ENCODE data around the gene NECAP2. TPM values are rescaled to one million over a fixed set of nuclear protein-coding genes. Genes with fewer than 3 reads are reported as not detected.

NECAP2 gene
- total RNA-seq, 1 experiment from 2014 or later = 29.8 TPM

GRCh38 chr1:16441282-16441665, 750 bp downstream of the NECAP2 start (continued):
- no peak for TF ChIP-seq ZNF281 (CRISPR knock-in tag; IDR thresholded peaks at IDR 0.05)
- TF ChIP-seq ZNF263 (CRISPR knock-in tag; IDR thresholded peaks at IDR 0.05; ENCODE audit: low read depth) = no peak
- TF ChIP-seq, protein P1, sequence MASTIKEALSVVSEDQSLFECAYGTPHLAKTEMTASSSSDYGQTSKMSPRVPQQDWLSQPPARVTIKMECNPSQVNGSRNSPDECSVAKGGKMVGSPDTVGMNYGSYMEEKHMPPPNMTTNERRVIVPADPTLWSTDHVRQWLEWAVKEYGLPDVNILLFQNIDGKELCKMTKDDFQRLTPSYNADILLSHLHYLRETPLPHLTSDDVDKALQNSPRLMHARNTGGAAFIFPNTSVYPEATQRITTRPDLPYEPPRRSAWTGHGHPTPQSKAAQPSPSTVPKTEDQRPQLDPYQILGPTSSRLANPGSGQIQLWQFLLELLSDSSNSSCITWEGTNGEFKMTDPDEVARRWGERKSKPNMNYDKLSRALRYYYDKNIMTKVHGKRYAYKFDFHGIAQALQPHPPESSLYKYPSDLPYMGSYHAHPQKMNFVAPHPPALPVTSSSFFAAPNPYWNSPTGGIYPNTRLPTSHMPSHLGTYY (CRISPR knock-in tag; IDR thresholded peaks at IDR 0.05) = no peak
- TF ChIP-seq, protein P2, sequence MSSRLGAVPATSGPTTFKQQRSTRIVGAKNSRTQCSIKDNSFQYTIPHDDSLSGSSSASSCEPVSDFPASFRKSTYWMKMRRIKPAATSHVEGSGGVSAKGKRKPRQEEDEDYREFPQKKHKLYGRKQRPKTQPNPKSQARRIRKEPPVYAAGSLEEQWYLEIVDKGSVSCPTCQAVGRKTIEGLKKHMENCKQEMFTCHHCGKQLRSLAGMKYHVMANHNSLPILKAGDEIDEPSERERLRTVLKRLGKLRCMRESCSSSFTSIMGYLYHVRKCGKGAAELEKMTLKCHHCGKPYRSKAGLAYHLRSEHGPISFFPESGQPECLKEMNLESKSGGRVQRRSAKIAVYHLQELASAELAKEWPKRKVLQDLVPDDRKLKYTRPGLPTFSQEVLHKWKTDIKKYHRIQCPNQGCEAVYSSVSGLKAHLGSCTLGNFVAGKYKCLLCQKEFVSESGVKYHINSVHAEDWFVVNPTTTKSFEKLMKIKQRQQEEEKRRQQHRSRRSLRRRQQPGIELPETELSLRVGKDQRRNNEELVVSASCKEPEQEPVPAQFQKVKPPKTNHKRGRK (CRISPR knock-in tag; IDR thresholded peaks at IDR 0.05; ENCODE audit: borderline replicate concordance) = no peak
- no peak for TF ChIP-seq MLX (CRISPR knock-in tag; IDR thresholded peaks at IDR 0.05)
- no peak for TF ChIP-seq ZNF416 (CRISPR knock-in tag; IDR thresholded peaks at IDR 0.05)

DNA sequence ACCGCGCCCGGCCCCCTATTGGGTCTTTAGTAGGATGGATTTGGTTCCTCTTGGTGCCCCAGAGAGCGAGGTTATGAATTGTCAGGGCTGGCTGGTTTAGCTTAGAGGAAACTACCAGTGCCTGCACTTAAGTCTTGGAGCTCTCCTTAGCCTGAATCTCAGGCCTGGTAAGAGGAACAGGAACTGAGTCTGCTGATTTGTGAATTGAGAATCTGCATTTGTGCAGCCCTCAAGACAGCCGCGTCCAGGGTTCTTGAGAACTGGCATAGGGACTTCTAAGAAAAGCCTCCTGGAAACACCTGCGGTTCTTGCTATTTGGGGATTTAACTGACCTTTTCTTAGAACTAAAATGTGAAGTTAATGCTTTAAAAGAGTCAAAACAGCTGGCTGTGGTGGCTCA, 1.7 kb downstream of the NECAP2 start:
- ChIA-PET POLR2A (no interaction called here), CTCF (no interaction called here)
- DNase-seq (ENCODE audit: low spot score) (no peak), ATAC-seq (no peak)
- Mint-ChIP-seq H3K36me3 (peaks cover 8% of the 10 kb centered on the region), H3K9me3 (no peaks in the 10 kb centered on the region), H3K4me1 (peaks cover 4% of the 10 kb centered on the region; the same call in 1 of the 2 replicates), H3K27ac (no peak overlapping the region), H3K4me3 (peak overlapping the region; percentile 88), H3K27me3 (ENCODE audit: low read depth) (peaks cover 9% of the 10 kb centered on the region; the same call in 1 of the 2 replicates)
- no peak for TF ChIP-seq EMX1 (CRISPR knock-in tag; IDR thresholded peaks at IDR 0.05)
- no peak for TF ChIP-seq NFE2L1 (CRISPR knock-in tag; IDR thresholded peaks at IDR 0.05)
- TF ChIP-seq JUN (CRISPR knock-in tag; IDR thresholded peaks at IDR 0.05) = no peak
- no peak for TF ChIP-seq ZNF425 (CRISPR knock-in tag; conservative IDR thresholded peaks at IDR 0.05)
- TF ChIP-seq ZNF121 (CRISPR knock-in tag; IDR thresholded peaks at IDR 0.05) = no peak
- no peak for TF ChIP-seq ZNF138 (CRISPR knock-in tag; conservative IDR thresholded peaks at IDR 0.05)
- TF ChIP-seq ZBTB21 (CRISPR knock-in tag; IDR thresholded peaks at IDR 0.05; ENCODE audit: borderline replicate concordance) = no peak

- no peak overlapping the region; the same call in 1 of the 2 replicates for H3K4me3 Mint-ChIP-seq
- peaks cover 4% of the 10 kb centered on the region; the same call in 1 of the 2 replicates for H3K4me1 Mint-ChIP-seq
- no peak overlapping the region for H3K27ac Mint-ChIP-seq
- no peaks in the 10 kb centered on the region for H3K9me3 Mint-ChIP-seq
- peaks cover 9% of the 10 kb centered on the region; the same call in 1 of the 2 replicates for H3K27me3 Mint-ChIP-seq (ENCODE audit: low read depth)
- ChIA-PET CTCF (no interaction called here), POLR2A (no interaction called here)
- H3K36me3 Mint-ChIP-seq = peaks cover 13% of the 10 kb centered on the region
- ATAC-seq (no peak), DNase-seq (ENCODE audit: low spot score) (no peak)
- no peak for TF ChIP-seq ZNF671 (CRISPR knock-in tag; IDR thresholded peaks at IDR 0.05)
- no peak for TF ChIP-seq ZNF219 (CRISPR knock-in tag; IDR thresholded peaks at IDR 0.05; ENCODE audit: borderline replicate concordance)
- no peak for TF ChIP-seq ZSCAN18 (CRISPR knock-in tag; IDR thresholded peaks at IDR 0.05)
- TF ChIP-seq ESRRA (CRISPR knock-in tag; IDR thresholded peaks at IDR 0.05; ENCODE audit: borderline replicate concordance) = no peak
- TF ChIP-seq, protein P3, sequence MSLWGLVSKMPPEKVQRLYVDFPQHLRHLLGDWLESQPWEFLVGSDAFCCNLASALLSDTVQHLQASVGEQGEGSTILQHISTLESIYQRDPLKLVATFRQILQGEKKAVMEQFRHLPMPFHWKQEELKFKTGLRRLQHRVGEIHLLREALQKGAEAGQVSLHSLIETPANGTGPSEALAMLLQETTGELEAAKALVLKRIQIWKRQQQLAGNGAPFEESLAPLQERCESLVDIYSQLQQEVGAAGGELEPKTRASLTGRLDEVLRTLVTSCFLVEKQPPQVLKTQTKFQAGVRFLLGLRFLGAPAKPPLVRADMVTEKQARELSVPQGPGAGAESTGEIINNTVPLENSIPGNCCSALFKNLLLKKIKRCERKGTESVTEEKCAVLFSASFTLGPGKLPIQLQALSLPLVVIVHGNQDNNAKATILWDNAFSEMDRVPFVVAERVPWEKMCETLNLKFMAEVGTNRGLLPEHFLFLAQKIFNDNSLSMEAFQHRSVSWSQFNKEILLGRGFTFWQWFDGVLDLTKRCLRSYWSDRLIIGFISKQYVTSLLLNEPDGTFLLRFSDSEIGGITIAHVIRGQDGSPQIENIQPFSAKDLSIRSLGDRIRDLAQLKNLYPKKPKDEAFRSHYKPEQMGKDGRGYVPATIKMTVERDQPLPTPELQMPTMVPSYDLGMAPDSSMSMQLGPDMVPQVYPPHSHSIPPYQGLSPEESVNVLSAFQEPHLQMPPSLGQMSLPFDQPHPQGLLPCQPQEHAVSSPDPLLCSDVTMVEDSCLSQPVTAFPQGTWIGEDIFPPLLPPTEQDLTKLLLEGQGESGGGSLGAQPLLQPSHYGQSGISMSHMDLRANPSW (CRISPR knock-in tag; conservative IDR thresholded peaks at IDR 0.05; ENCODE audit: low read depth) = no peak
- TF ChIP-seq TP53 (CRISPR knock-in tag; IDR thresholded peaks at IDR 0.05) = no peak
- TF ChIP-seq ATF1 (CRISPR knock-in tag; IDR thresholded peaks at IDR 0.05) = no peak
These were observed 2.4 kb downstream of the NECAP2 start for GRCh38 chr1:16442941-16443340.

Measured in WTC11 (cell line).